DOHH2 (cell line): ENCODE results near the gene ERH.

Experiments
- H3F3A ChIP-seq: fragments of 200-600 bp; sonication (generic), shearing (Covaris generic); 2 replicates; pipeline ENCODE4 v1.6.0; 2016; ENCODE audit warnings: antibody characterized with exemption, mild to moderate bottlenecking; ENCODE audit not compliant: control insufficient read depth, insufficient read depth
- H3K27ac ChIP-seq: fragments of 200-600 bp; sonication (generic); 2 replicates; pipeline ENCODE4 v1.5.1; 2014; ENCODE audit warnings: low read depth, mild to moderate bottlenecking, low read length, moderate library complexity
- H3K27me3 ChIP-seq: fragments of 200-600 bp; sonication (generic); 2 replicates; pipeline ENCODE4 v1.6.1; 2014; ENCODE audit warnings: mild to moderate bottlenecking, low read length, mixed read lengths; ENCODE audit not compliant: control insufficient read depth
- H3K36me3 ChIP-seq: fragments of 200-600 bp; sonication (generic); 2 replicates; pipeline ENCODE4 v1.6.1; 2014; ENCODE audit warnings: mild to moderate bottlenecking, low read length, moderate library complexity, mixed read lengths; ENCODE audit not compliant: control insufficient read depth
- H3K4me1 ChIP-seq: fragments of 200-600 bp; sonication (generic); 2 replicates; pipeline ENCODE4 v1.6.1; 2014; ENCODE audit warnings: mild to moderate bottlenecking, low read length, mixed read lengths; ENCODE audit not compliant: control insufficient read depth
- H3K4me2 ChIP-seq: fragments of 200-600 bp; sonication (generic); 2 replicates; pipeline ENCODE4 v1.6.0; 2014; ENCODE audit warnings: mild to moderate bottlenecking, low read length, moderate library complexity
- H3K4me3 ChIP-seq: fragments of 200-600 bp; sonication (generic); 2 replicates; pipeline ENCODE4 v1.5.1; 2014; ENCODE audit warnings: mild to moderate bottlenecking, low read length, mixed read lengths
- H3K79me2 ChIP-seq: fragments of 200-600 bp; sonication (generic); 2 replicates; pipeline ENCODE4 v1.6.1; 2014; ENCODE audit warnings: mild to moderate bottlenecking, low read length, mixed read lengths; ENCODE audit not compliant: control insufficient read depth
- H3K9me2 ChIP-seq: fragments of 200-600 bp; sonication (generic); replicated peaks from 2 replicates; pipeline ENCODE4 v1.6.1; 2014; ENCODE audit warnings: mild to moderate bottlenecking, low read length, mixed read lengths; ENCODE audit not compliant: control insufficient read depth
- H3K9me3 ChIP-seq: fragments of 200-600 bp; sonication (generic); 2 replicates; pipeline ENCODE4 v1.6.1; 2014; ENCODE audit warnings: antibody characterized with exemption, low read length, mixed read lengths; ENCODE audit not compliant: control insufficient read depth, insufficient read depth
- H4K20me1 ChIP-seq: fragments of 200-600 bp; sonication (generic); 2 replicates; pipeline ENCODE4 v1.6.0; 2014; ENCODE audit warnings: low read depth, mild to moderate bottlenecking, antibody characterized with exemption, low read length, moderate library complexity; ENCODE audit not compliant: control insufficient read depth, insufficient read depth
- CTCF ChIP-seq: fragments of 200-600 bp; sonication (generic); IDR thresholded peaks from one replicate; pipeline ENCODE4 v1.5.1; 2014; ENCODE audit warnings: antibody characterized with exemption, mild to moderate bottlenecking, low read depth, low read length; ENCODE audit not compliant: poor library complexity, severe bottlenecking
- EZH2phosphoT487 ChIP-seq: fragments of 200-600 bp; sonication (generic); IDR thresholded peaks from 2 replicates; pipeline ENCODE4 v1.6.1; 2017; ENCODE audit warnings: borderline replicate concordance, mild to moderate bottlenecking, antibody characterized with exemption, low read length, moderate library complexity, mixed read lengths

Gene ERH

GRCh38 chr14:69337984-69338383 is 60.1 kb downstream of the ERH start:
- Histone ChIP-seq H3K36me3 (no peaks in the 10 kb centered on the region), H3K4me1 (no peaks in the 10 kb centered on the region), H4K20me1 (no peaks in the 10 kb centered on the region), H3K9me3 (no peaks in the 10 kb centered on the region), H3K27me3 (peaks cover 30% of the 10 kb centered on the region), H3K27ac (no peak overlapping the region), H3K4me3 (no peak overlapping the region), H3F3A (no peaks in the 10 kb centered on the region), H3K4me2 (no peak overlapping the region), H3K79me2 (no peaks in the 10 kb centered on the region), H3K9me2 (no peaks in the 10 kb centered on the region)
- no peak for TF ChIP-seq EZH2phosphoT487
- TF ChIP-seq CTCF = no peak

GRCh38 chr14:69335371-69335771 is 62.7 kb downstream of the ERH start:
- no peaks in the 10 kb centered on the region for H3K9me3 ChIP-seq
- H4K20me1 ChIP-seq = no peaks in the 10 kb centered on the region
- no peaks in the 10 kb centered on the region for H3K79me2 ChIP-seq
- H3K4me2 ChIP-seq = no peak overlapping the region
- no peak overlapping the region for H3K27ac ChIP-seq
- no peak for TF ChIP-seq EZH2phosphoT487
- no peak for TF ChIP-seq CTCF
- no peaks in the 10 kb centered on the region for H3K9me2 ChIP-seq
- no peaks in the 10 kb centered on the region for H3K36me3 ChIP-seq
- H3K4me3 ChIP-seq = no peak overlapping the region
- H3F3A ChIP-seq = no peaks in the 10 kb centered on the region
- H3K4me1 ChIP-seq = no peaks in the 10 kb centered on the region
- H3K27me3 ChIP-seq = peaks cover 21% of the 10 kb centered on the region

GRCh38 chr14:69334576-69334975 is 63.5 kb downstream of the ERH start:
- Histone ChIP-seq H3K4me1 (no peaks in the 10 kb centered on the region), H3K27ac (no peak overlapping the region), H4K20me1 (no peaks in the 10 kb centered on the region), H3K9me2 (no peaks in the 10 kb centered on the region), H3K4me3 (no peak overlapping the region), H3F3A (no peaks in the 10 kb centered on the region), H3K79me2 (no peaks in the 10 kb centered on the region), H3K9me3 (no peaks in the 10 kb centered on the region), H3K27me3 (peaks cover 21% of the 10 kb centered on the region), H3K36me3 (no peaks in the 10 kb centered on the region), H3K4me2 (no peak overlapping the region)
- TF ChIP-seq CTCF = no peak
- TF ChIP-seq EZH2phosphoT487 = no peak
